PC-3 (cell line): ENCODE results near the gene PRPF31. TPM values are rescaled to one million over a fixed set of nuclear protein-coding genes. Genes with fewer than 3 reads are reported as not detected.

Experiments
- ATAC-seq: fragments of 200-7000 bp; cut with Tn5 transposase; 2 replicates; pipeline ENCODE4 v1.9.1; 2020; ENCODE audit warnings: mild to moderate bottlenecking, moderate library complexity
- BruUV-seq: library from RNA; stranded (reverse); fragments of 400-500 nt; replicated peaks from 2 replicates; lab custom pipeline; 2021; lab: Mats Ljungman, UMichigan
- CTCF ChIA-PET: fragments of 300-600 bp; sonication (Branson Sonifier 250); formaldehyde crosslinking; loops from one replicate; lab custom pipeline; 2022; ENCODE audit warnings: antibody characterized with exemption; lab: Charles Lee
- POLR2A ChIA-PET: fragments of 300-600 bp; sonication (Branson Sonifier 250); formaldehyde crosslinking; loops from one replicate; lab custom pipeline; 2022; ENCODE audit warnings: antibody characterized with exemption; ENCODE audit not compliant: unreplicated experiment; lab: Charles Lee
- DNase-seq: peaks from one replicate; pipeline ENCODE4 v3.0.0-alpha.2; 2015
- H2AFZ ChIP-seq: fragments of 300-600 bp; sonication (generic); 2 replicates; pipeline ENCODE4 v1.6.0; 2016; ENCODE audit warnings: antibody characterized with exemption, low read length
- H3F3A ChIP-seq: fragments of 300-600 bp; sonication (generic); one replicate; pipeline ENCODE4 v1.6.0; 2017; ENCODE audit warnings: antibody characterized with exemption, low read length, control low read depth, mild to moderate bottlenecking; ENCODE audit not compliant: unreplicated experiment
- H3K27ac ChIP-seq: fragments of 300-600 bp; sonication (generic); 2 replicates; pipeline ENCODE4 v1.5.1; 2016; ENCODE audit warnings: mild to moderate bottlenecking, low read length
- H3K27me3 ChIP-seq: fragments of 300-600 bp; sonication (generic); 2 replicates; pipeline ENCODE4 v1.6.1; 2016; ENCODE audit warnings: low read length, mixed read lengths
- H3K36me3 ChIP-seq: fragments of 300-600 bp; sonication (generic); 2 replicates; pipeline ENCODE4 v1.6.1; 2016; ENCODE audit warnings: low read depth, mixed run types, low read length, mixed read lengths
- H3K4me1 ChIP-seq: fragments of 300-600 bp; sonication (generic); 2 replicates; pipeline ENCODE4 v1.5.1; 2016; ENCODE audit warnings: low read length; ENCODE audit not compliant: insufficient read depth
- H3K4me2 ChIP-seq: fragments of 300-600 bp; sonication (generic); 2 replicates; pipeline ENCODE4 v1.6.0; 2016; ENCODE audit warnings: low read length
- H3K4me3 ChIP-seq: fragments of 300-600 bp; sonication (generic); 2 replicates; pipeline ENCODE4 v1.5.1; 2016; ENCODE audit warnings: mild to moderate bottlenecking, low read length, mixed read lengths
- H3K79me2 ChIP-seq: fragments of 300-600 bp; sonication (generic); 2 replicates; pipeline ENCODE4 v1.6.1; 2017; ENCODE audit warnings: low read length, mixed read lengths
- H3K9ac ChIP-seq: fragments of 300-600 bp; sonication (generic); 2 replicates; pipeline ENCODE4 v1.6.0; 2016; ENCODE audit warnings: mild to moderate bottlenecking, low read length
- H3K9me2 ChIP-seq: fragments of 300-600 bp; sonication (generic); replicated peaks from 2 replicates; pipeline ENCODE4 v1.6.1; 2016; ENCODE audit warnings: mixed run types, low read length, mixed read lengths
- H3K9me3 ChIP-seq: fragments of 300-600 bp; sonication (generic); 2 replicates; pipeline ENCODE4 v1.6.1; 2016; ENCODE audit warnings: low read length, mixed read lengths
- H4K20me1 ChIP-seq: fragments of 300-600 bp; sonication (generic); 2 replicates; pipeline ENCODE4 v1.6.1; 2016; ENCODE audit warnings: low read length, mixed read lengths
- EZH2 ChIP-seq: fragments of 300-600 bp; sonication (generic); IDR thresholded peaks from one replicate; pipeline ENCODE4 v1.6.1; 2017; ENCODE audit warnings: antibody characterized with exemption, mild to moderate bottlenecking, low read length; ENCODE audit not compliant: unreplicated experiment
- EZH2phosphoT487 ChIP-seq: fragments of 300-600 bp; sonication (generic); IDR thresholded peaks from 2 replicates; pipeline ENCODE4 v1.6.1; 2018; ENCODE audit warnings: mild to moderate bottlenecking, antibody characterized with exemption, low read length, borderline replicate concordance
- intact Hi-C: fragments of 100-400 bp; cut with micrococcal nuclease; formaldehyde crosslinking; loops from 2 replicates; pipeline ENCODE4 v1.9.0; 2023
- total RNA-seq: library from RNA; depleted of rRNA; stranded (reverse); fragments of >200 nt; gene quantifications from 2 replicates; pipeline ENCODE4 v1.2.3, GENCODE V29; 2014
- TF ChIP-seq, protein P1 (sequence below): fragments of 300-600 bp; sonication (generic); conservative IDR thresholded peaks from 2 replicates; pipeline ENCODE4 v1.5.1; 2017; ENCODE audit warnings: antibody characterized with exemption, low read depth, mild to moderate bottlenecking, low read length

PRPF31 gene
- total RNA-seq, 1 experiment from 2014 or later: 170 TPM

DNA sequence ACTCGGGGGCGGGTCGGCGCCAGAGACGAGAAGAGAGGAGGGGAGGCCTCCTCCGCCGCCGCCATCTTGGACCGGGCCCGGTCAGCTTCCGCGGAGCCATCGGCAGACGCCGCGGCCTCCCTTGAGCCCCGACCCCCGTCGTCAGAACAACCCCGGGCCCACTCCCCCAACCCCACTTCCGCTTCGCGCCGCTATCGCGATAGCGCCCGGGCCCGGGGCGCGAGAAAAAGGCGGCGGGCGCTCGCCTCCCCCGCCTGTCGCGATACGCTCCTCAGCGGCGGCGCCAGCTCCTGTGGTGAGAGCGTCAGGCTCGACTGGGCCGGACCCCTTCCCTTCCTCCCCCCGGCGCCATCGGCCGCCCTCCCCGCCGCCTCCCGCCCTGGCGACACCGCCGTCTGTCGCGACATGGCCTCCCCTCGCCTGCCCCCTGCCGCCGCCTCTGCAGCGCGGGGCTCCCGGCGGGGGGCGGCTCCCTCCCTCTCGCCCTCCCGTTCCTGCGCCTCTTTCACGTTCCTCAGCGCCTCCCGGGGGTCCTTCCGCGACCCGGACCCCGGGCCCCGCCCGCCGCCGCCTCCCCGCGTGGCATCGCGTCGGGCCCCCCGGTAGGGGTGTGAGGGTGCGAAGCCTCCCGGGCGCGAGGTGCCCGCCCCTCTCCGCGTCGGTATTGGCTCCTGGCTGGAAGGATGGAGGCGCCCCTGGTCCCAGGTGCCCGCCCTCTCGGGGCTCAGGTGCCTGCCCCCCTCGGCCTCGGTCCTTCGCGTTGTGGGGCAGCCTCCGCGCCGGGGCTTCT, 22.3 kb downstream of the PRPF31 start, which contains the start of gene CNOT3:
Gene CNOT3, plus strand, starts transcription at position 64 of the 790 bp plus-strand sequence. CDS start 5,217 bp downstream, outside the sequence.
- H4K20me1 ChIP-seq: peaks cover 39% of the 10 kb centered on the region
- peak within 1 kb of the TSS; percentile 79 for H3K27ac ChIP-seq
- H3K4me2 ChIP-seq: peak within 1 kb of the TSS; percentile 93
- peak within 1 kb of the TSS; percentile 86 for H3K4me3 ChIP-seq
- CTCF ChIA-PET: interaction anchor here (0.6 to 1.9 kb wide), 6 partner anchors 20 to 344 kb away, joined by 4 to 11 read pairs (median 7); partner anchors contain the start of genes LENG1 and MBOAT7
- no peaks in the 10 kb centered on the region for H3K27me3 ChIP-seq
- intact Hi-C loops: loop anchor here (1.0 kb wide), 3 partner anchors 21 to 51 kb away; partner anchors contain the start of genes LENG1, MBOAT7, PRPF31 and TFPT
- H3K36me3 ChIP-seq: peaks cover 26% of the 10 kb centered on the region
- no TSS peak for BruUV-seq
- no peaks in the 10 kb centered on the region for H3F3A ChIP-seq
- TF ChIP-seq, protein P1, sequence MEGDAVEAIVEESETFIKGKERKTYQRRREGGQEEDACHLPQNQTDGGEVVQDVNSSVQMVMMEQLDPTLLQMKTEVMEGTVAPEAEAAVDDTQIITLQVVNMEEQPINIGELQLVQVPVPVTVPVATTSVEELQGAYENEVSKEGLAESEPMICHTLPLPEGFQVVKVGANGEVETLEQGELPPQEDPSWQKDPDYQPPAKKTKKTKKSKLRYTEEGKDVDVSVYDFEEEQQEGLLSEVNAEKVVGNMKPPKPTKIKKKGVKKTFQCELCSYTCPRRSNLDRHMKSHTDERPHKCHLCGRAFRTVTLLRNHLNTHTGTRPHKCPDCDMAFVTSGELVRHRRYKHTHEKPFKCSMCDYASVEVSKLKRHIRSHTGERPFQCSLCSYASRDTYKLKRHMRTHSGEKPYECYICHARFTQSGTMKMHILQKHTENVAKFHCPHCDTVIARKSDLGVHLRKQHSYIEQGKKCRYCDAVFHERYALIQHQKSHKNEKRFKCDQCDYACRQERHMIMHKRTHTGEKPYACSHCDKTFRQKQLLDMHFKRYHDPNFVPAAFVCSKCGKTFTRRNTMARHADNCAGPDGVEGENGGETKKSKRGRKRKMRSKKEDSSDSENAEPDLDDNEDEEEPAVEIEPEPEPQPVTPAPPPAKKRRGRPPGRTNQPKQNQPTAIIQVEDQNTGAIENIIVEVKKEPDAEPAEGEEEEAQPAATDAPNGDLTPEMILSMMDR: 0 out of 2 replicates have a peak, but pooled peaks have one; percentile 20
- no peak for TF ChIP-seq EZH2
- no peak for TF ChIP-seq EZH2phosphoT487
- peak within 1 kb of the TSS; percentile 68 for H2AFZ ChIP-seq
- H3K79me2 ChIP-seq: peaks cover 53% of the 10 kb centered on the region
- POLR2A ChIA-PET: interaction anchor here (0.6 to 1.3 kb wide), 10 partner anchors 22 to 157 kb away, joined by 4 to 25 read pairs (median 11); partner anchors contain the start of genes LENG1, MBOAT7, PRPF31 and RPS9
- H3K4me1 ChIP-seq: peaks cover 20% of the 10 kb centered on the region; the same call in 1 of the 2 replicates
- H3K9me2 ChIP-seq: no peaks in the 10 kb centered on the region
- H3K9ac ChIP-seq: peak within 1 kb of the TSS; percentile 99
- ATAC-seq (no peak), DNase-seq (no peak)
- H3K9me3 ChIP-seq: no peaks in the 10 kb centered on the region

DNA sequence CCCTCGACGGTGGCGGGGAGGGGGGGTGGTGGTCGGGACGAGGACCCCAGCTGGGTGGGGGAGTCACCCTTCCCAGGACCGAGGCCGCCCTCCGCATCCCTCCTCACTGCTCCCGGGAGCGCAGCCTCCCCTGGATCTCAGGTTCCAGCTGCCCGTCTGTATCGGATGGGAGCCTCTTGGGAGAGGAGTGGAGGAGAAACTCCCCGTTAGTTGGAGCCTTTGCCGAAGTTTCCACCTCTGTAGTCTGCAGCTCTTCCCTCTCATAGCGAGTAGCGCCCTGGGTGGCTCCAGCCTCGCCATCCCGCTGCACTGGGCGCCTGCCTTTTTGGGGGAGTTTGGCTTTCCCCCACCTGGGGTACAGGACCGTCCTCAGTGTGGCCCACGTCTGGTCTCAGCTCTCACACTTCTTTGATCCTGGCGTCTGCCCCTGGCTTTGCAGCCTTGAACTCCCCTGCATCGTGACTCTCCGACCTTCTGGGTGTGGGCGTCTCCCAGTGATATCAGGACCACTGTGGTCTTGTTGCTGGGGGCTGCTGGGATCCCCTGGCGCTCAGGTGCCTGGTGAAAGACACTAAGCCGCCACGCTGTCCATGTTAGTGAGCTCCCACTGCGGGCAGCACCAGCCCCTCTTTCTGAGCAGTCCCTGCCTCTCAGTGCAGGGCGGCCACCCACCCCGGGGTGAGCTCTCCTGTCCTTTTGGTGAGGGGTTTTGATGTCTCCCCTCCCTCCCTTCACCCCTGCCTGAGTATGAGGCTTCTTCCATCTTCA, 23.1 kb downstream of the PRPF31 start:
- no peaks in the 10 kb centered on the region for H3K9me3 ChIP-seq
- H3K36me3 ChIP-seq: peaks cover 34% of the 10 kb centered on the region
- intact Hi-C loops: no loop called here
- no peak for DNase-seq
- H3K27me3 ChIP-seq: no peaks in the 10 kb centered on the region
- no peak for TF ChIP-seq EZH2
- TF ChIP-seq, protein P1: no peak
- H2AFZ ChIP-seq: no peak overlapping the region
- peak overlapping the region; percentile 86 for H3K4me3 ChIP-seq
- ChIA-PET POLR2A (interaction anchor here (0.7 kb wide), 1 partner anchor 50 kb away, joined by 4 read pairs; the partner anchor contains the start of gene MBOAT7), CTCF (no interaction called here)
- H3K4me2 ChIP-seq: peak overlapping the region; percentile 93
- ATAC-seq: no peak
- no peaks in the 10 kb centered on the region for H3F3A ChIP-seq
- peaks cover 40% of the 10 kb centered on the region for H4K20me1 ChIP-seq
- peaks cover 54% of the 10 kb centered on the region for H3K79me2 ChIP-seq
- H3K4me1 ChIP-seq: peaks cover 20% of the 10 kb centered on the region; the same call in 1 of the 2 replicates
- H3K9me2 ChIP-seq: no peaks in the 10 kb centered on the region
- BruUV-seq: no TSS peak
- peak overlapping the region; percentile 99 for H3K9ac ChIP-seq
- no peak overlapping the region for H3K27ac ChIP-seq
